Lower leg skin (tissue), 4 donors: ENCODE measurements around the gene ARHGAP28. TPM values are rescaled to one million over a fixed set of nuclear protein-coding genes. Genes with fewer than 3 reads are reported as not detected.

Experiments used
- DNase-seq, 2 donors: peaks; one replicate each; pipeline ENCODE4 v3.0.0-alpha.2; 2019; ENCODE audit warnings: low spot score in 2 of 2
- H3K4me3 ChIP-seq: fragments of 200-600 bp; sonication (generic); 2 replicates; pipeline ENCODE4 v1.5.1; 2017; ENCODE audit warnings: mild to moderate bottlenecking, low read depth; ENCODE audit not compliant: poor library complexity, severe bottlenecking
- CTCF ChIP-seq, 3 donors: fragments of 450-650 bp; IDR thresholded peaks; one replicate each; pipeline ENCODE4 v1.5.1; 2016; ENCODE audit warnings: antibody characterized with exemption in 3 of 3, mild to moderate bottlenecking in 3 of 3, moderate library complexity in 2 of 3
- POLR2A ChIP-seq, 2 donors: fragments of 450-650 bp; IDR thresholded peaks; one replicate each; pipeline ENCODE4 v1.6.1; 2016 to 2017; ENCODE audit warnings: antibody characterized with exemption in 2 of 2, mild to moderate bottlenecking in 1 of 2, moderate library complexity in 1 of 2
- WGBS, 2 donors: methylation state at CpG; one replicate each; pipeline ENCODE4 v1.1.5; 2018; 5-methylcytosine and 5-hydroxymethylcytosine counted together
- intact Hi-C: fragments of 100-400 bp; cut with DNase I; formaldehyde crosslinking; loops from one replicate; pipeline ENCODE4 v1.15.0; 2023; ENCODE audit warnings: low total_unique reads
- total RNA-seq, 4 donors: library from RNA; depleted of rRNA; stranded (reverse); fragments of >200 nt; gene quantifications; one replicate each; pipeline ENCODE4 v1.1.0, GENCODE V29; 2016

Gene ARHGAP28
- total RNA-seq, 4 donors from 2014 or later = 1.4 to 5.9 (median 2.8) TPM

GRCh38 chr18:6854811-6855210 lies 125.3 kb downstream of the ARHGAP28 start:
- no peak overlapping the region for H3K4me3 ChIP-seq
- TF ChIP-seq CTCF (IDR thresholded peaks at IDR 0.05) = no peak
- TF ChIP-seq POLR2A (IDR thresholded peaks at IDR 0.05) = no peak
- 96 to 97% methylated on average over 5 to 6 of the region's 7 CpGs for WGBS, 2 donors
- no peak for DNase-seq
- intact Hi-C loops = loop anchor here (5.0 kb wide), 1 partner anchor 38 kb away; no protein-coding TSS in a partner anchor

- DNase-seq = no peak
- no peak overlapping the region for H3K4me3 ChIP-seq
- WGBS, 2 donors = 84 to 89% methylated on average over 8 to 11 of the region's 12 CpGs
- intact Hi-C loops = no loop called here
- TF ChIP-seq CTCF (IDR thresholded peaks at IDR 0.05) = no peak
- TF ChIP-seq POLR2A (IDR thresholded peaks at IDR 0.05) = no peak
Observed at GRCh38 chr18:6855767-6856166, 126.3 kb downstream of the ARHGAP28 start.

- WGBS, 2 donors = 89 to 90% methylated on average over 12 of the region's 12 CpGs
- TF ChIP-seq CTCF (IDR thresholded peaks at IDR 0.05) = no peak
- TF ChIP-seq POLR2A (IDR thresholded peaks at IDR 0.05) = no peak
- H3K4me3 ChIP-seq = no peak overlapping the region
- intact Hi-C loops = no loop called here
- no peak for DNase-seq
Observed at GRCh38 chr18:6857300-6857699, 127.8 kb downstream of the ARHGAP28 start.

GRCh38 chr18:6859676-6860422 lies 130.3 kb downstream of the ARHGAP28 start:
- no peak overlapping the region for H3K4me3 ChIP-seq
- 92 to 95% methylated on average over 4 of the region's 4 CpGs for WGBS, 2 donors
- no peak for TF ChIP-seq POLR2A (IDR thresholded peaks at IDR 0.05)
- TF ChIP-seq CTCF (IDR thresholded peaks at IDR 0.05) = no peak
- intact Hi-C loops = no loop called here
- DNase-seq = no peak

GRCh38 chr18:6860804-6861448 lies 131.4 kb downstream of the ARHGAP28 start:
- TF ChIP-seq CTCF (IDR thresholded peaks at IDR 0.05) (no peak), POLR2A (IDR thresholded peaks at IDR 0.05) (no peak)
- no peak overlapping the region for H3K4me3 ChIP-seq
- 80 to 83% methylated on average over 4 of the region's 4 CpGs for WGBS, 2 donors
- no peak for DNase-seq
- intact Hi-C loops = no loop called here
